Testis (tissue), 2 donors: ENCODE measurements around the gene KRT2.

Experiments used
- POLR2A ChIP-seq: fragments of 450-650 bp; IDR thresholded peaks from one replicate; pipeline ENCODE4 v1.6.1; 2017; ENCODE audit warnings: antibody characterized with exemption, mild to moderate bottlenecking, moderate library complexity
- TF ChIP-seq, protein P1 (sequence below), 3 experiments: fragments of 450-650 bp in 2 of 3; fragments of 200-600 bp in 1 of 3; sonication (generic) in 1 of 3; IDR thresholded peaks; one replicate each; pipeline ENCODE4 v1.5.1; 2016 to 2019; ENCODE audit warnings: antibody characterized with exemption in 3 of 3, mild to moderate bottlenecking in 2 of 3, moderate library complexity in 1 of 3

DNA sequence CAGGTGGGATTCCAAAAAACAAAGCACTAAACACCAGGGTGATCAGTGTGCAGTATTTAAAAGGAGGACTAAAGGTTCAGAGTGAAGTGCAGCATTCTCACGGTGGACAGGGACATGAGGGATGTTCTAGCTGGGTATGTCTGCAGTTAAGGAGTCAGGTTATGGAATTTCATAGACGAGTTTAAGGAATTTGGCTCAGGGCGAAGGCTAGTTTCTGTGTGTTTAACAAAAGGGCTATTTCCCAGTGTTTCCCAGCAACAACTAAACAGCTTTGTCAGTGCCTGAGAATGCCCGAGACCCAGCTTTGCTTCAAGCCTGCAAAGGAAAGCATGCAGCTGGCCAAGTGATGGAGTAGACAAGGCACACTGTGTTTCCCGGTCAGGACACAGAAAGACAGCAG, 21.2 kb upstream of the KRT2 start:
- TF ChIP-seq, protein P1, sequence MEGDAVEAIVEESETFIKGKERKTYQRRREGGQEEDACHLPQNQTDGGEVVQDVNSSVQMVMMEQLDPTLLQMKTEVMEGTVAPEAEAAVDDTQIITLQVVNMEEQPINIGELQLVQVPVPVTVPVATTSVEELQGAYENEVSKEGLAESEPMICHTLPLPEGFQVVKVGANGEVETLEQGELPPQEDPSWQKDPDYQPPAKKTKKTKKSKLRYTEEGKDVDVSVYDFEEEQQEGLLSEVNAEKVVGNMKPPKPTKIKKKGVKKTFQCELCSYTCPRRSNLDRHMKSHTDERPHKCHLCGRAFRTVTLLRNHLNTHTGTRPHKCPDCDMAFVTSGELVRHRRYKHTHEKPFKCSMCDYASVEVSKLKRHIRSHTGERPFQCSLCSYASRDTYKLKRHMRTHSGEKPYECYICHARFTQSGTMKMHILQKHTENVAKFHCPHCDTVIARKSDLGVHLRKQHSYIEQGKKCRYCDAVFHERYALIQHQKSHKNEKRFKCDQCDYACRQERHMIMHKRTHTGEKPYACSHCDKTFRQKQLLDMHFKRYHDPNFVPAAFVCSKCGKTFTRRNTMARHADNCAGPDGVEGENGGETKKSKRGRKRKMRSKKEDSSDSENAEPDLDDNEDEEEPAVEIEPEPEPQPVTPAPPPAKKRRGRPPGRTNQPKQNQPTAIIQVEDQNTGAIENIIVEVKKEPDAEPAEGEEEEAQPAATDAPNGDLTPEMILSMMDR (IDR thresholded peaks at IDR 0.05): no peak
- TF ChIP-seq POLR2A: no peak
